Stimulated activated CD8-positive, alpha-beta memory T cell treated with anti-CD3 and anti-CD28 coated beads, Interleukin-2, amount 100 ng/mL, for 1 hour (primary cell): ENCODE results near the gene DVL3.

ENCODE experiments used
- DNase-seq, 2 donors: peaks; one replicate each; pipeline ENCODE4 v3.0.0-alpha.2; 2020; ENCODE audit warnings: low read depth in 2 of 2

Gene DVL3

GRCh38 chr3:184176377-184177330 is 21.5 kb downstream of the DVL3 start:
- no peak for DNase-seq

- no peak for DNase-seq
Measured at GRCh38 chr3:184177331-184177731, 22.2 kb downstream of the DVL3 start.

GRCh38 chr3:184177767-184178306 is 22.7 kb downstream of the DVL3 start:
- no peak for DNase-seq

GRCh38 chr3:184178521-184179138 is 23.5 kb downstream of the DVL3 start:
- DNase-seq: no peak

GRCh38 chr3:184180165-184180564 is 25.0 kb downstream of the DVL3 start:
- no peak for DNase-seq

GRCh38 chr3:184181596-184181995 is 26.4 kb downstream of the DVL3 start:
- no peak for DNase-seq

- no peak for DNase-seq
Measured at GRCh38 chr3:184183679-184184078, 28.5 kb downstream of the DVL3 start.

GRCh38 chr3:184184546-184185230 is 29.5 kb downstream of the DVL3 start:
- no peak for DNase-seq

GRCh38 chr3:184185461-184186183 is 30.4 kb downstream of the DVL3 start:
- peak; percentile 98 for DNase-seq

GRCh38 chr3:184186184-184186901 is 31.2 kb downstream of the DVL3 start, which contains the start of gene ABCF3:
TSS of gene ABCF3 (plus strand) at chr3:184186199. CDS start at chr3:184186208, 9 bp downstream.
- DNase-seq: no peak

- no peak for DNase-seq
Measured at GRCh38 chr3:184186902-184187207, 31.7 kb downstream of the DVL3 start.

GRCh38 chr3:184188080-184188479 is 32.9 kb downstream of the DVL3 start:
- DNase-seq: no peak

- DNase-seq: no peak
Measured at GRCh38 chr3:184189421-184189820, 34.2 kb downstream of the DVL3 start.

- no peak for DNase-seq
Measured at GRCh38 chr3:184192889-184193288, 37.7 kb downstream of the DVL3 start.

- DNase-seq: no peak
Measured at GRCh38 chr3:184193991-184194539, 38.9 kb downstream of the DVL3 start.

GRCh38 chr3:184196536-184196935 is 41.4 kb downstream of the DVL3 start:
- no peak for DNase-seq

GRCh38 chr3:184198509-184198908 is 43.3 kb downstream of the DVL3 start:
- DNase-seq: no peak

- DNase-seq: no peak
Measured at GRCh38 chr3:184200825-184201224, 45.6 kb downstream of the DVL3 start.

- DNase-seq: no peak
Measured at GRCh38 chr3:184203526-184203925, 48.3 kb downstream of the DVL3 start.

GRCh38 chr3:184209146-184209923 is 54.2 kb downstream of the DVL3 start:
- no peak for DNase-seq
